Lower lobe of right lung (tissue), 2 donors: ENCODE results near the gene TRIOBP. TPM values are rescaled to one million over a fixed set of nuclear protein-coding genes. Genes with fewer than 3 reads are reported as not detected.

Experiments
- ATAC-seq, 2 donors: fragments of 200-7000 bp; cut with Tn5 transposase; one replicate each; pipeline ENCODE4 v1.9.1; 2020 to 2022; ENCODE audit warnings: mild to moderate bottlenecking in 2 of 2, moderate library complexity in 2 of 2
- DNase-seq: peaks from one replicate; pipeline ENCODE4 v3.0.0-alpha.2; 2020
- H3K27ac ChIP-seq: fragments of 200-600 bp; one replicate; pipeline ENCODE4 v1.8.0; 2022
- H3K27me3 ChIP-seq: fragments of 200-600 bp; one replicate; pipeline ENCODE4 v1.8.0; 2022; ENCODE audit warnings: low read depth
- H3K36me3 ChIP-seq: fragments of 200-600 bp; one replicate; pipeline ENCODE4 v1.8.0; 2022; ENCODE audit warnings: mild to moderate bottlenecking
- H3K4me1 ChIP-seq: fragments of 200-600 bp; one replicate; pipeline ENCODE4 v1.8.0; 2022
- H3K4me3 ChIP-seq: fragments of 200-600 bp; one replicate; pipeline ENCODE4 v1.8.0; 2022; ENCODE audit warnings: mild to moderate bottlenecking
- H3K9me3 ChIP-seq: fragments of 200-600 bp; one replicate; pipeline ENCODE4 v1.8.0; 2022
- intact Hi-C: fragments of 100-400 bp; cut with DNase I; formaldehyde crosslinking; loops from one replicate; pipeline ENCODE4 v1.11.0; 2022
- total RNA-seq: library from RNA; stranded (reverse); fragmentation: NEBNext Ultra II Directional; extraction: Animal tissue kit (Norgen Biotek cat#: 25700); gene quantifications from one replicate; pipeline ENCODE4 v1.2.1, GENCODE V29; 2021
- TF ChIP-seq, protein P1 (sequence below): fragments of 200-600 bp; IDR thresholded peaks from one replicate; pipeline ENCODE4 v1.8.0; 2022; ENCODE audit warnings: antibody characterized with exemption, mild to moderate bottlenecking
- donor health status: DM: no; HTN: yes; CAD: no; lungs with severe emphysema.

Gene TRIOBP
- total RNA-seq, 1 donor from 2014 or later = 78.8 TPM

DNA sequence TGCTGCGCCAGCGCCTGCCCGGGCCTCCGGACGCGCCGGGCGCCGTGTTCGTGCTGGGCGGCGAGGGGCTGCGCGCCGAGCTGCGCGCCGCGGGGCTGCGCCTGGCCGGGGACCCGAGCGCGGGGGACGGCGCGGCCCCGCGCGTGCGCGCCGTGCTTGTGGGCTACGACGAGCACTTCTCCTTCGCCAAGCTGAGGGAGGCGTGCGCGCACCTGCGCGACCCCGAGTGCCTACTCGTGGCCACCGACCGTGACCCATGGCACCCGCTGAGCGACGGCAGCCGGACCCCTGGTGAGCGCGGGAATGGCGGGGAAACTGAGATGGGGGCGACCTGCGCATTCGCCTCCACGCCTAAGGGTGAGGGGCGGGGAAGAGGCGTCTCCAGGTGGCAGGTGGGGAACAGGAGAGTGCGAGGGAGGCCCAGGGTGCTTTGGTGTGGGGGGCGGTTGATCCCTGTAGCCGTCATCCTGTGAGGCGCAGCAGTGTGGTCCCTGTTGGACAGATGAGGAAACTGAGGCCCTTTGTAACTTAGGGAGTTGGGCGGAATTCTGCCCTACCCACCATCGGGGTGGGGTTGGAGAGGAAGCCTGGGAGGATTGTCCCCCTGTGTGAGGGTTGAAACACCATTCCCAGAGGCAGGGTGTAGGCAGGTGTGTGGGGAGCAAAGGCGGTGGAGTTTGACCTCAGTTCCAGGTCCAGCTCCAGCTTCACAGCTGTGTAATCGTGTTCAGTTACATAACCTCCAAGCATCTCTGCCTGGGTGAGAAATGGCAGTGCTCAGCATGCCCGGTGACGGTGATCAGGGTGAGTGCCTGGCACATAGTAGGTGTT, 37.6 kb upstream of the TRIOBP start:
- Histone ChIP-seq H3K27me3 (no peaks in the 10 kb centered on the region), H3K4me3 (peak overlapping the region; percentile 48), H3K36me3 (no peaks in the 10 kb centered on the region), H3K27ac (no peak overlapping the region), H3K9me3 (no peaks in the 10 kb centered on the region), H3K4me1 (peaks cover 39% of the 10 kb centered on the region)
- ATAC-seq (no peak), DNase-seq (peak; percentile 64)
- TF ChIP-seq, protein P1, sequence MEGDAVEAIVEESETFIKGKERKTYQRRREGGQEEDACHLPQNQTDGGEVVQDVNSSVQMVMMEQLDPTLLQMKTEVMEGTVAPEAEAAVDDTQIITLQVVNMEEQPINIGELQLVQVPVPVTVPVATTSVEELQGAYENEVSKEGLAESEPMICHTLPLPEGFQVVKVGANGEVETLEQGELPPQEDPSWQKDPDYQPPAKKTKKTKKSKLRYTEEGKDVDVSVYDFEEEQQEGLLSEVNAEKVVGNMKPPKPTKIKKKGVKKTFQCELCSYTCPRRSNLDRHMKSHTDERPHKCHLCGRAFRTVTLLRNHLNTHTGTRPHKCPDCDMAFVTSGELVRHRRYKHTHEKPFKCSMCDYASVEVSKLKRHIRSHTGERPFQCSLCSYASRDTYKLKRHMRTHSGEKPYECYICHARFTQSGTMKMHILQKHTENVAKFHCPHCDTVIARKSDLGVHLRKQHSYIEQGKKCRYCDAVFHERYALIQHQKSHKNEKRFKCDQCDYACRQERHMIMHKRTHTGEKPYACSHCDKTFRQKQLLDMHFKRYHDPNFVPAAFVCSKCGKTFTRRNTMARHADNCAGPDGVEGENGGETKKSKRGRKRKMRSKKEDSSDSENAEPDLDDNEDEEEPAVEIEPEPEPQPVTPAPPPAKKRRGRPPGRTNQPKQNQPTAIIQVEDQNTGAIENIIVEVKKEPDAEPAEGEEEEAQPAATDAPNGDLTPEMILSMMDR = no peak
- intact Hi-C loops = no loop called here

DNA sequence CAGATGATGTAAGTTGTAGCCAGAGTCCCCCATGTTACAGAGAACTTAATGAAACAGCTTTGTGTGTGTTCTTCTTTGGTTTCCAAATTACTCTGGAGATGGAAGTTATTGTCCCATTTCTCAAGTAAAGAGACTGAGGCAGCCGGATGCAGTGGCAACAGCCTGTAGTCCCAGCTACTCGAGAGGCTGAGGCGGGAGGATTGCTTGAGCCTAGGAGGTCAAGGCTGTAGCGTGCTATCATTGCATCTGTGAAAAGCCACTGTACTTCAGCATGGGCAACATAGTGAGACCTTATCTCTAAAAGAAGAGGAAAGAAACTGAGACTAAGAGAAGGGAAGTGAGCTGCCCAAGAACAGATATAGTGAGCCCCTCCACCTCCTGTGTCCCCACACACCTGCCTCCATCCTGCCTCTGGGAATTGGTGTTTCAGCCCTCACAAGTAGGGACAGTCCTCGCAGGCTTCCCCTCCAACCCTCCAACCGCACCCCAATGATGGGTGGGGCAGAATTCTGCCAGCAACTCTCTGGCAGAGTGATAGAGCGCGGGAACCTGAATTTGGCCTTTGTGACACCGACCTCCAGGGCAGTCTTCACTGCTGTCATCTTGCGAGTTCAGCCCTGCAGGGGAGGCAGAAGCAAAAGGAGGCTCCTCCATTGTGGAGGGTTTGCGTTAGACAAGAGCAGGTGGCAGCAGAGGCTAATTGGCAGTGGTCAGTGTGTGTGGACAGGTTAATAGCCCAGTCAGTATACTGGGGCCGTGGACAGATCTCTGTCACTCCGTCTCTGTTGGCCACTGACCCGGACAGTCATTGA, 36.7 kb upstream of the TRIOBP start:
- peaks cover 39% of the 10 kb centered on the region for H3K4me1 ChIP-seq
- H3K4me3 ChIP-seq = peak overlapping the region; percentile 48
- no peaks in the 10 kb centered on the region for H3K27me3 ChIP-seq
- TF ChIP-seq, protein P1 = no peak
- H3K36me3 ChIP-seq = no peaks in the 10 kb centered on the region
- H3K9me3 ChIP-seq = no peaks in the 10 kb centered on the region
- DNase-seq (no peak), ATAC-seq (no peak)
- intact Hi-C loops = no loop called here
- H3K27ac ChIP-seq = peak overlapping the region; percentile 31

DNA sequence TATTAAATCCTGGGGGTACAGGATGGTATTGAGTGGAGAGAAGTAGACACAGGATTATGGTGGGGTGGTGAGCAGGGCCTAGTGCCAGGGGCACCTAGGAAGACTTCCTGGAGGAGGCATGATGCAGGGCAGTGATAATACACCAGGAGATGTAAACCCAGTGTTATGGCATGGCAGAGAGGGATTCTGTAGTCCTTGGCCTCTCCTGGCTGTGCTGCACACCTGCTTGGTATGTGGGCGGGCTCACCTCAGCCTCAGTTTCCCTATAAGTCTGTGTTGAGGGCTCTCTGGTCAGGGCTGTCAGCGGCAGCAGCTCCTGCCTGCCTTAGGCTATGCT, 36.2 kb upstream of the TRIOBP start:
- Histone ChIP-seq H3K4me1 (peaks cover 39% of the 10 kb centered on the region), H3K9me3 (no peaks in the 10 kb centered on the region), H3K36me3 (peaks cover 4% of the 10 kb centered on the region), H3K4me3 (no peak overlapping the region), H3K27ac (peak overlapping the region; percentile 31), H3K27me3 (no peaks in the 10 kb centered on the region)
- TF ChIP-seq, protein P1 = no peak
- intact Hi-C loops = no loop called here
- DNase-seq (no peak), ATAC-seq (no peak)

DNA sequence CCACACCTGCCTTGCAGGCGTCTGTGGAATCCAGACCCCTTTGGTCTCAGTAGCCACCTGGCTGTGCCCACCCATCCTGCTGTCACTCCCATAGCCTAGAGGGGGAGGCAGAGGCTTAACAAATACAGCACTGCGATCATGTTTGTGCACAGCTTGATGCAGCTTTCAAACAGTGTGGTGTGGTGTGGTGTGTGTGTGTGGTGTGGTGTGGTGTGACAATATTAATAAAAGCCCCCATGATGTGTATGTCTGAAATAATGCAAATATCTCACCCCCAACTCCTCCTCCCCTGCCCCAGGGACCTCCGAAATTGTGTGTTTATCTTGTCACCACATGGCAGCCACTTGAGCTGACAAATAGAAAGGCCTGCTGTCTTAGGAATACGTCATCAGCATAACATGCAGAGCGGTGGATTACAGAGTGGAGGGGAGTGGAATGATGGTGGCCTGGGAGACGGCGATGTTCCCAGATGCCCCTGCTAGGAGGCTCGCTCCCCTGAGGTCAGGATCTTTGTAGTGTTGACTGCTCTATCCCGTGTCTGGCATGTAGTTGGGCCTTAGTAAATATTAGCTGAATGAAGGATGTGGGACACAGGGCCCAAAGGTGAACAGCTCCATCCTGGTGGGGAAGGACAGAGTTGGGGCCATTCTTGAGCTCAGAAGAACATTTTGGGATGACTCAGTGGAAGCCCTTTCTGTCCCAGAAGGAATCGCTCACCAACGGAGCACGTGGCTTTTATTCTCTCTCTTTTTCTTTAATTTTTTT, 35.5 kb upstream of the TRIOBP start:
- Histone ChIP-seq H3K36me3 (peaks cover 11% of the 10 kb centered on the region), H3K27me3 (no peaks in the 10 kb centered on the region), H3K4me3 (no peak overlapping the region), H3K9me3 (no peaks in the 10 kb centered on the region), H3K4me1 (peaks cover 39% of the 10 kb centered on the region), H3K27ac (peak overlapping the region; percentile 56)
- DNase-seq (no peak), ATAC-seq (peak in 1 of 2 donors; percentile 22)
- intact Hi-C loops = no loop called here
- TF ChIP-seq, protein P1 = peak; percentile 32

DNA sequence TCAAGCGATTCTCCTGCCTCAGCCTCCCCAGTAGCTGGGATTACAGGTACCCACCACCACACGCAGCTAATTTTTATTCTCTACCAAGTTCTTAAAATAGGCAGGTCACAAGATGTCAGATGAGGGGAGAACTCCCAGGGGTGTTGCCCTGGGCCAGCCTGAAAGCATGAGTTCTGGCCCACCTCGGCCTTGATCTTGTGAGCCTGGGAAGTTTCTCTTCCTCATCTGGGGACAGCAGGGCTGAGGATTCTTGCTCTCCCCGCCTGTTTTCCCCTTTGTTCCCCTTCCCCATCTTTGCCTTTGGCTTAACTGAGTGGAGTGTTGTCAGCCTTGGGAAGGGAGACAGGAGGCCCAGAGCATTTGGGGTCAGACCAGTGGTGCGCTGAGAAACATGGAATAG, 34.8 kb upstream of the TRIOBP start:
- peaks cover 14% of the 10 kb centered on the region for H3K36me3 ChIP-seq
- H3K27ac ChIP-seq = no peak overlapping the region
- TF ChIP-seq, protein P1 = no peak
- H3K27me3 ChIP-seq = no peaks in the 10 kb centered on the region
- DNase-seq = no peak
- H3K9me3 ChIP-seq = no peaks in the 10 kb centered on the region
- intact Hi-C loops = no loop called here
- ATAC-seq = no peak
- peaks cover 39% of the 10 kb centered on the region for H3K4me1 ChIP-seq
- no peak overlapping the region for H3K4me3 ChIP-seq
